ENCODE measurements around the gene SPATA33. TPM values are rescaled to one million over a fixed set of nuclear protein-coding genes. Genes with fewer than 3 reads are reported as not detected.
"Not testable (repeated sequence)": the region's sequence is repeated elsewhere in the genome, so short reads cannot be mapped to it uniquely, and the experiment has no call there.

SPATA33 gene
- polyA plus RNA-seq, 1 experiment = 2.6 TPM

DNA sequence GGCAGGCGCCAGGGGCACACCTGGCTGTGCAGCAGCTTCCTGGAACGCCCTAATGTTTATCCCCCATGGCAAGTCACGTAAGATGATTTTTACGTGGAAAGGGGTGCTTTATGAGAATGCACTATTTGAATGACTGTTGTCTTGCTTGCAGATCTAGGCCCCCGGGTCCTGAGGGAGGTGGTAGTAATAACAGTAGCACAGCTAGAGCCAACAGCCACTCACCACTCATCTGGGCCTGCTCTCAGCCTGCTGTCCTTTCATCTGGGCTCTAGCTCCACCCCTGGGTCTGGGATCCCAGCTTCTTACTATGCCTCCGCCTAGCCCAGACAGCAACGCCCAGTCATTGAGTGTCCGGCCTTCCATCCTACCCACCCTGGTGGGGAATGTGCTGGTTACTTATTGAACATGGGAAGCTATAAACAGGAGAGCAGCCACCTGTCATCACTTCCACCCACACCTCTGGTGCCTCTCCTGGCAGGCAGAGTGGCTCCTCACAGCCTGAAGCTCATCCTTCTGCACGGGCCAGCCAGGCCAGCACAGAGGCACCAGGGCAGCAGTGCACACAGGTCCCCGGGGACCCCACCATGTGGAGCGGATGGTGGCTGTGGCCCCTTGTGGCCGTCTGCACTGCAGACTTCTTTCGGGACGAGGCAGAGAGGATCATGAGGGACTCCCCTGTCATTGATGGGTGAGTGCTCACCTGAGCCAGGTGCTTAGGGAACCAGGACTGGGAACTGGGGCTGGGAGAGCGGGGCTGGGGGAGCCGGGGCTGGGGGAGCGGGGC is 27.6 kb upstream of the SPATA33 start:
- Histone ChIP-seq H3K4me3 (ENCODE audit: low read depth, low read length) (no peak overlapping the region), H3K36me3 (ENCODE audit: control insufficient read depth, insufficient read depth, low read length) (no peaks in the 10 kb centered on the region), H3K27me3 (ENCODE audit: control insufficient read depth, insufficient read depth, low read length) (peaks cover 3% of the 10 kb centered on the region)
- CTCF ChIA-PET = interaction anchor here (1.3 to 4.5 kb wide), 3 partner anchors 12 to 29 kb away, joined by 5 to 36 read pairs (median 21); no protein-coding TSS in a partner anchor
- POLR2A ChIA-PET = no interaction called here
- DNase-seq (ENCODE audit: low read depth) = no peak
- TF ChIP-seq CTCF (IDR thresholded peaks at IDR 0.05; ENCODE audit: insufficient read depth, low read depth, low read length) = no peak

GRCh38 chr16:89633064-89633631 is 24.5 kb upstream of the SPATA33 start:
- TF ChIP-seq CTCF (IDR thresholded peaks at IDR 0.05; ENCODE audit: insufficient read depth, low read depth, low read length) = no peak
- CTCF ChIA-PET = interaction anchor here (0.6 to 4.5 kb wide), 12 partner anchors 9 to 75 kb away, joined by 3 to 36 read pairs (median 3); partner anchors contain the start of gene CPNE7
- Histone ChIP-seq H3K36me3 (ENCODE audit: control insufficient read depth, insufficient read depth, low read length) (no peaks in the 10 kb centered on the region), H3K27me3 (ENCODE audit: control insufficient read depth, insufficient read depth, low read length) (no peaks in the 10 kb centered on the region; the same call in 1 of the 2 replicates), H3K4me3 (ENCODE audit: low read depth, low read length) (no peak overlapping the region)
- DNase-seq (ENCODE audit: low read depth) = peak; percentile 33
- POLR2A ChIA-PET = interaction anchor here (0.5 to 0.7 kb wide), 2 partner anchors 26 to 38 kb away, joined by 3 to 5 read pairs; no protein-coding TSS in a partner anchor

DNA sequence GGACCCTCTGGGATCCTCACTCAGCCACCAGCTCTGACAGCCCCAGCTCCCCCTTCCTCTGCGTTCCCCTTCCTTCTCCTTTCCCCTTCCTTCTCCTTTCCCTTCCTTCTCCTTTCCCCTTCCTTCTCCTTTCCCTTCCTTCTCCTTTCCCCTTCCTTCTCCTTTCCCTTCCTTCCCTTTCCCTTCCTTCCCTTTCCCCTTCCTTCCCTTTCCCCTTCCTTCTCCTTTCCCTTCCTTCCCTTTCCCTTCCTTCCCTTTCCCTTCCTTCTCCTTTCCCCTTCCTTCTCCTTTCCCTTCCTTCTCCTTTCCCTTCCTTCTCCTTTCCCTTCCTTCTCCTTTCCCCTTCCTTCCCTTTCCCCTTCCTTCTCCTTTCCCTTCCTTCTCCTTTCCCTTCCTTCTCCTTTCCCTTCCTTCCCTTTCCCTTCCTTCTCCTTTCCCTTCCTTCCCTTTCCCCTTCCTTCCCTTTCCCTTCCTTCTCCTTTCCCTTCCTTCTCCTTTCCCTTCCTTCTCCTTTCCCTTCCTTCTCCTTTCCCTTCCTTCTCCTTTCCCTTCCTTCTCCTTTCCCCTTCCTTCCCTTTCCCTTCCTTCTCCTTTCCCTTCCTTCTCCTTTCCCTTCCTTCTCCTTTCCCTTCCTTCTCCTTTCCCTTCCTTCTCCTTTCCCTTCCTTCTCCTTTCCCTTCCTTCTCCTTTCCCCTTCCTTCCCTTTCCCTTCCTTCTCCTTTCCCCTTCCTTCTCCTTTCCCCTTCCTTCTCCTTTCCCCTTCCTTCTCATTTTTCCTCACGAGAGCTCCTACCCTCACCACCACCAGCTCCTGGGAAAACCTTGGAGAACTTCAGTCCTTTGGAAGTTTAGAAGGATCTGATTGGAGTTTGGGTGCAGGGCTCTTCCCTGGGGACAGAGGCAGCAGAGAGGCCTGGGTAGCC is 22.9 kb upstream of the SPATA33 start:
- DNase-seq (ENCODE audit: low read depth); H3K4me3 ChIP-seq (ENCODE audit: low read depth, low read length); H3K36me3 ChIP-seq (ENCODE audit: control insufficient read depth, insufficient read depth, low read length); H3K27me3 ChIP-seq (ENCODE audit: control insufficient read depth, insufficient read depth, low read length): not testable (repeated sequence)
- POLR2A ChIA-PET = interaction anchor here (0.6 kb wide), 1 partner anchor 14 kb away, joined by 3 read pairs; no protein-coding TSS in a partner anchor
- CTCF ChIA-PET = interaction anchor here (1.1 to 1.3 kb wide), 3 partner anchors 20 to 76 kb away, joined by 3 to 6 read pairs (median 5); no protein-coding TSS in a partner anchor

GRCh38 chr16:89636663-89637062 is 21.0 kb upstream of the SPATA33 start:
- Histone ChIP-seq H3K27me3 (ENCODE audit: control insufficient read depth, insufficient read depth, low read length) (no peaks in the 10 kb centered on the region; the same call in 1 of the 2 replicates), H3K4me3 (ENCODE audit: low read depth, low read length) (no peak overlapping the region), H3K36me3 (ENCODE audit: control insufficient read depth, insufficient read depth, low read length) (no peaks in the 10 kb centered on the region)
- no peak for TF ChIP-seq CTCF (IDR thresholded peaks at IDR 0.05; ENCODE audit: insufficient read depth, low read depth, low read length)
- POLR2A ChIA-PET = no interaction called here
- CTCF ChIA-PET = interaction anchor here (1.5 kb wide), 1 partner anchor 21 kb away, joined by 4 read pairs; no protein-coding TSS in a partner anchor
- no peak for DNase-seq (ENCODE audit: low read depth)

DNA sequence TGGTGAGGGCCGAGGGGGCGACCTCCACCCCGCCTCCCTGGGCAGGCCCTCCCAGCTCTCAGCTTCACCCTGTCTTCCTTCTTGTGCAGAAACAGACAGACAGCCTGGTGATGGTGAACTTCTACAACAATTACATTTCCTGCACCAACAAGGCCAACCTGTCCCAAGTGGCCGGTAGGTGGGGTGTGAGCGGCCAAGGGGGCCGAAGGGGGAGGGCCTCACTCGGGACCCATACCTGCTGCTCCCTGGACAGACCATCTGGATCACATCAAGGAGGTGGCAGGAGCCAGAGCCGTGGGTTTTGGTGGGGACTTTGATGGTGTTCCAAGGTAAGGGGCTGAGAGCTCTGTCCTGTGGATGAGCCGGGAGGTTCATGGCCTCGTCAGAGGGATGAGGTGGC is 20.3 kb upstream of the SPATA33 start:
- H3K36me3 ChIP-seq (ENCODE audit: control insufficient read depth, insufficient read depth, low read length) = no peaks in the 10 kb centered on the region
- no peak overlapping the region for H3K4me3 ChIP-seq (ENCODE audit: low read depth, low read length)
- ChIA-PET CTCF (interaction anchor here (1.5 kb wide), 1 partner anchor 21 kb away, joined by 4 read pairs; no protein-coding TSS in a partner anchor), POLR2A (no interaction called here)
- H3K27me3 ChIP-seq (ENCODE audit: control insufficient read depth, insufficient read depth, low read length) = no peaks in the 10 kb centered on the region; the same call in 1 of the 2 replicates
- DNase-seq (ENCODE audit: low read depth) = no peak
- TF ChIP-seq CTCF (IDR thresholded peaks at IDR 0.05; ENCODE audit: insufficient read depth, low read depth, low read length) = no peak
